ENCODE data around the gene AKIRIN2. TPM values are rescaled to one million over a fixed set of nuclear protein-coding genes. Genes with fewer than 3 reads are reported as not detected.

The AKIRIN2 gene
- total and polyA plus RNA-seq, 2 donors (not counting 3 experiments of a cell fraction or from before 2014, with no cell fraction given), result 19.0 to 46.4 TPM

DNA sequence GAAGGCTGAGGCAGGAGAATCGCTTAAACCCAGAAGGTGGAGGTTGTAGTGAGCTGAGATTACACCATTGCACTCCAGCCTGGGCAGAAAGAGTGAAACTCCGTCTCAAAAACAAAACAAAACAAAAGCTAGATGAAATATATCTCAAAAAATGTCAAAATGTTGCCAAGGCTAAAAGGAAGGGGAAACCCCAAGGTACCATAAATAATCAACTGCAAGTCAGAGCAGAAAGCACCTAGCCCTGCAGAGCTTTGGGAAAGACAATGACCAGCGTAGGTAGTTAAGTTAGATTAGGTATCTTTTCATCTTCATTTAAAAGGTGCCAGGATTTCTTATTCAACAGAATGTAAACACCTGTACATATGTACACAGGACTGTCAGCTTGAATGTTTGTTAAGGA lies 33.0 kb downstream of the AKIRIN2 start:
- TF ChIP-seq MYC (IDR thresholded peaks at IDR 0.05; ENCODE audit: low read depth, low read length) (no peak), JUN (IDR thresholded peaks at IDR 0.05; ENCODE audit: borderline replicate concordance, insufficient read depth, insufficient read length, low read depth) (no peak), POLR2AphosphoS5 (IDR thresholded peaks at IDR 0.05; ENCODE audit: insufficient read depth, low read depth, low read length) (no peak), EZH2 (IDR thresholded peaks at IDR 0.05; ENCODE audit: borderline replicate concordance, low read depth, low read length, severe bottlenecking) (no peak), GATA2 (IDR thresholded peaks at IDR 0.05; ENCODE audit: insufficient read depth, insufficient read length, low read depth, low read length) (no peak), POLR2A (IDR thresholded peaks at IDR 0.05; ENCODE audit: low read depth, low read length) (no peak), FOS (IDR thresholded peaks at IDR 0.05; ENCODE audit: borderline replicate concordance, insufficient read depth, low read length) (no peak)
- TF ChIP-seq, protein P1, sequence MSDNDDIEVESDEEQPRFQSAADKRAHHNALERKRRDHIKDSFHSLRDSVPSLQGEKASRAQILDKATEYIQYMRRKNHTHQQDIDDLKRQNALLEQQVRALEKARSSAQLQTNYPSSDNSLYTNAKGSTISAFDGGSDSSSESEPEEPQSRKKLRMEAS (IDR thresholded peaks at IDR 0.05; ENCODE audit: insufficient read depth, insufficient read length), result no peak
- TF ChIP-seq, protein P2, sequence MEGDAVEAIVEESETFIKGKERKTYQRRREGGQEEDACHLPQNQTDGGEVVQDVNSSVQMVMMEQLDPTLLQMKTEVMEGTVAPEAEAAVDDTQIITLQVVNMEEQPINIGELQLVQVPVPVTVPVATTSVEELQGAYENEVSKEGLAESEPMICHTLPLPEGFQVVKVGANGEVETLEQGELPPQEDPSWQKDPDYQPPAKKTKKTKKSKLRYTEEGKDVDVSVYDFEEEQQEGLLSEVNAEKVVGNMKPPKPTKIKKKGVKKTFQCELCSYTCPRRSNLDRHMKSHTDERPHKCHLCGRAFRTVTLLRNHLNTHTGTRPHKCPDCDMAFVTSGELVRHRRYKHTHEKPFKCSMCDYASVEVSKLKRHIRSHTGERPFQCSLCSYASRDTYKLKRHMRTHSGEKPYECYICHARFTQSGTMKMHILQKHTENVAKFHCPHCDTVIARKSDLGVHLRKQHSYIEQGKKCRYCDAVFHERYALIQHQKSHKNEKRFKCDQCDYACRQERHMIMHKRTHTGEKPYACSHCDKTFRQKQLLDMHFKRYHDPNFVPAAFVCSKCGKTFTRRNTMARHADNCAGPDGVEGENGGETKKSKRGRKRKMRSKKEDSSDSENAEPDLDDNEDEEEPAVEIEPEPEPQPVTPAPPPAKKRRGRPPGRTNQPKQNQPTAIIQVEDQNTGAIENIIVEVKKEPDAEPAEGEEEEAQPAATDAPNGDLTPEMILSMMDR (IDR thresholded peaks at IDR 0.05; ENCODE audit: extremely low read depth in 1 of 2, insufficient read depth in 1 of 2, low read depth in 1 of 2, low read length in 2 of 2), result no peak
- ChIA-PET CTCF (interaction anchor here (0.9 kb wide), 1 partner anchor 9 kb away, joined by 3 read pairs; no protein-coding TSS in a partner anchor), POLR2A (no interaction called here)
- no peak overlapping the region for H3K4me3 ChIP-seq (replicated peaks in 1 of 3; ENCODE audit: insufficient read depth in 1 of 3, low read depth in 1 of 3, low read length in 3 of 3)
- BruUV-seq (replicated peaks), result no TSS peak
- FAIRE-seq (no peak), DNase-seq (ENCODE audit: low read depth, low spot score) (no peak)
- no peaks in the 10 kb centered on the region for H3K9me1 ChIP-seq (replicated peaks; ENCODE audit: control insufficient read depth, extremely low read depth, insufficient read depth, low read length)
- H3K36me3 ChIP-seq (ENCODE audit: control insufficient read depth in 2 of 2, extremely low read depth in 1 of 2, insufficient read depth in 2 of 2, low read length in 2 of 2), result peaks cover 0 to 4% of the 10 kb centered on the region in 2 experiments
- H3K9ac ChIP-seq (replicated peaks; ENCODE audit: extremely low read depth, insufficient read depth, low read length), result no peak overlapping the region
- no peak overlapping the region for H2AFZ ChIP-seq (ENCODE audit: low read depth, low read length)
- H3K4me1 ChIP-seq (ENCODE audit: control insufficient read depth, extremely low read depth, insufficient read depth, low read length), result no peaks in the 10 kb centered on the region
- H3K79me2 ChIP-seq (ENCODE audit: control insufficient read depth, insufficient read depth, low read length), result no peaks in the 10 kb centered on the region
- intact Hi-C loops (cut with micrococcal nuclease), result no loop called here
- dilution Hi-C loops (cut with MboI; ENCODE audit: extremely low pct_ligation_motif_present, low sequenced_read_pairs), result no loop called here
- no peaks in the 10 kb centered on the region for H4K20me1 ChIP-seq (replicated peaks; ENCODE audit: control insufficient read depth, extremely low read depth, insufficient read depth, low read length)
- H3K9me3 ChIP-seq (replicated peaks; ENCODE audit: control insufficient read depth, insufficient read depth, low read length), result no peaks in the 10 kb centered on the region
- no peak overlapping the region for H3K4me2 ChIP-seq (ENCODE audit: insufficient read depth, low read length)
- no peak overlapping the region for H3K27ac ChIP-seq (ENCODE audit: insufficient read depth, low read depth, low read length)
- H3K27me3 ChIP-seq (ENCODE audit: control insufficient read depth in 2 of 2, insufficient read depth in 2 of 2, low read length in 2 of 2), result no peaks in the 10 kb centered on the region

Data from endothelial cell of umbilical vein (primary cell).